Measurements from ENCODE around the gene MYMK. TPM values are rescaled to one million over a fixed set of nuclear protein-coding genes. Genes with fewer than 3 reads are reported as not detected.

MYMK gene
- total RNA-seq, 1 experiment from 2014 or later: not detected

DNA sequence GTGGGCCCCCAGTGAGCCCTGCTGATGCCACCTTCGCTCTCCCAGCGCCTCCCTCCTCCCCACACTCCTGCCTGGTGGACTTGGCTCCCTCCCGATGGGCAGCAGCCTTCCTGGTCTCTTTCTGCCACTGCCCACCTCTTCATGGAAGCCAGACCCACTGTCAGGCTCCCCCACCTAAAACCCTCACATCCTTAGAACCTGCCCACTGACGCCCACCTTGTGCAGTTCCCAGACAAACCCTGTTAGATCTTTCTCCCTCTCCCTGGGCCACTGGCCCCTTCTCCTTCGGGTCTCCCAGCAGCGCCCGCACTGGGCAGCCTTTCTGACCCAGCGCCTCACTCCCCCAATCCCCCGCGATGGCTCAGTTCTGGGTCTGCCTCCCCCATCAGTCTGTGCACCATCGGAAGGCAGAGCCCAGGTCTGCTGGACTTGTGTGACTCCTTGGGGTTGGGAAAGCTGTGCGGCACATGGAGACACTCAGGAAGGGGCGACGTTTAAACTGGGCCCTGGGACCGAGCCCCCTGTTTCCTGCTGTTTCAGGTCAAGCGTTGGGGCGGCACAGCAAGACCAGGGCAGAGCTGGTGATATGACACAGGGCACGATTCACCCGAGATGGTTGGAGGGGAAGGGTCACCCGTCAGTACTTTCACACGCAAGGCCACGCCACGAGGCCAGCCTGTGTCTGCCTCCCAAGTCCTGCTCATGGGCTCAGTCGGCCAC is 17.4 kb downstream of the MYMK start:
- POLR2A ChIA-PET: no interaction called here
- Histone ChIP-seq H3K4me3 (ENCODE audit: low read depth, low read length) (no peak overlapping the region), H3K4me1 (0 out of 2 replicates have a peak, but pooled peaks cover 3% of the 10 kb centered on the region)

GRCh38 chr9:133506653-133507038 is 18.1 kb downstream of the MYMK start:
- DNase-seq: no peak
- Mint-ChIP-seq H3K4me1 (ENCODE audit: low read depth, unreplicated experiment) (no peaks in the 10 kb centered on the region), H3K36me3 (ENCODE audit: insufficient read depth, unreplicated experiment) (no peaks in the 10 kb centered on the region), H3K27me3 (ENCODE audit: insufficient read depth, unreplicated experiment) (no peaks in the 10 kb centered on the region), H3K27ac (ENCODE audit: unreplicated experiment) (no peak overlapping the region), H3K9me3 (ENCODE audit: unreplicated experiment) (peaks cover 22% of the 10 kb centered on the region), H3K4me3 (ENCODE audit: unreplicated experiment) (no peak overlapping the region)
- intact Hi-C loops (cut with micrococcal nuclease; ENCODE audit: unreplicated experiment): no loop called here
- BruUV-seq (replicated peaks): no TSS peak
- Histone ChIP-seq H3K36me3 (ENCODE audit: control insufficient read depth, insufficient read depth, low read length) (no peaks in the 10 kb centered on the region), H3K9me3 (peaks cover 8% of the 10 kb centered on the region), H3K4me1 (0 out of 2 replicates have a peak, but pooled peaks cover 3% of the 10 kb centered on the region), H3K4me3 (ENCODE audit: low read depth, low read length) (no peak overlapping the region), H3K27me3 (replicated peaks; ENCODE audit: control insufficient read depth, insufficient read depth, low read length) (no peaks in the 10 kb centered on the region)
- POLR2A ChIA-PET: no interaction called here
- TF ChIP-seq, protein P1, sequence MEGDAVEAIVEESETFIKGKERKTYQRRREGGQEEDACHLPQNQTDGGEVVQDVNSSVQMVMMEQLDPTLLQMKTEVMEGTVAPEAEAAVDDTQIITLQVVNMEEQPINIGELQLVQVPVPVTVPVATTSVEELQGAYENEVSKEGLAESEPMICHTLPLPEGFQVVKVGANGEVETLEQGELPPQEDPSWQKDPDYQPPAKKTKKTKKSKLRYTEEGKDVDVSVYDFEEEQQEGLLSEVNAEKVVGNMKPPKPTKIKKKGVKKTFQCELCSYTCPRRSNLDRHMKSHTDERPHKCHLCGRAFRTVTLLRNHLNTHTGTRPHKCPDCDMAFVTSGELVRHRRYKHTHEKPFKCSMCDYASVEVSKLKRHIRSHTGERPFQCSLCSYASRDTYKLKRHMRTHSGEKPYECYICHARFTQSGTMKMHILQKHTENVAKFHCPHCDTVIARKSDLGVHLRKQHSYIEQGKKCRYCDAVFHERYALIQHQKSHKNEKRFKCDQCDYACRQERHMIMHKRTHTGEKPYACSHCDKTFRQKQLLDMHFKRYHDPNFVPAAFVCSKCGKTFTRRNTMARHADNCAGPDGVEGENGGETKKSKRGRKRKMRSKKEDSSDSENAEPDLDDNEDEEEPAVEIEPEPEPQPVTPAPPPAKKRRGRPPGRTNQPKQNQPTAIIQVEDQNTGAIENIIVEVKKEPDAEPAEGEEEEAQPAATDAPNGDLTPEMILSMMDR (IDR thresholded peaks at IDR 0.05; ENCODE audit: insufficient read depth in 1 of 2, low read depth in 1 of 2, low read length in 1 of 2, severe bottlenecking in 1 of 2, unreplicated experiment in 1 of 2): no peak
- CTCF ChIA-PET: no interaction called here

More for the DNA sequence above, 17.4 kb downstream of the MYMK start:
- Mint-ChIP-seq H3K36me3 (ENCODE audit: insufficient read depth, unreplicated experiment) (no peaks in the 10 kb centered on the region), H3K9me3 (ENCODE audit: unreplicated experiment) (peaks cover 14% of the 10 kb centered on the region), H3K4me1 (ENCODE audit: low read depth, unreplicated experiment) (no peaks in the 10 kb centered on the region), H3K27me3 (ENCODE audit: insufficient read depth, unreplicated experiment) (no peaks in the 10 kb centered on the region), H3K27ac (ENCODE audit: unreplicated experiment) (no peak overlapping the region), H3K4me3 (ENCODE audit: unreplicated experiment) (no peak overlapping the region)
- TF ChIP-seq, protein P1 (IDR thresholded peaks at IDR 0.05; ENCODE audit: insufficient read depth in 1 of 2, low read depth in 1 of 2, low read length in 1 of 2, severe bottlenecking in 1 of 2, unreplicated experiment in 1 of 2): no peak
- intact Hi-C loops (cut with micrococcal nuclease; ENCODE audit: unreplicated experiment): no loop called here
- DNase-seq: no peak
- Histone ChIP-seq H3K27me3 (replicated peaks; ENCODE audit: control insufficient read depth, insufficient read depth, low read length) (no peaks in the 10 kb centered on the region), H3K9me3 (peaks cover 5% of the 10 kb centered on the region), H3K36me3 (ENCODE audit: control insufficient read depth, insufficient read depth, low read length) (no peaks in the 10 kb centered on the region)
- CTCF ChIA-PET: no interaction called here
- BruUV-seq (replicated peaks): no TSS peak

GRCh38 chr9:133505901-133506652 is 18.7 kb downstream of the MYMK start:
- ChIA-PET POLR2A (interaction anchor here (0.5 kb wide), 1 partner anchor 80 kb away, joined by 3 read pairs; no protein-coding TSS in a partner anchor), CTCF (interaction anchor here (0.7 kb wide), 1 partner anchor 224 kb away, joined by 3 read pairs; no protein-coding TSS in a partner anchor)
- H3K4me1 Mint-ChIP-seq (ENCODE audit: low read depth, unreplicated experiment): no peaks in the 10 kb centered on the region
- H3K27me3 Mint-ChIP-seq (ENCODE audit: insufficient read depth, unreplicated experiment): no peaks in the 10 kb centered on the region
- H3K9me3 Mint-ChIP-seq (ENCODE audit: unreplicated experiment): peaks cover 27% of the 10 kb centered on the region
- peaks cover 8% of the 10 kb centered on the region for H3K9me3 ChIP-seq
- no peaks in the 10 kb centered on the region for H3K36me3 ChIP-seq (ENCODE audit: control insufficient read depth, insufficient read depth, low read length)
- no peak overlapping the region for H3K27ac Mint-ChIP-seq (ENCODE audit: unreplicated experiment)
- no peak for DNase-seq
- H3K27me3 ChIP-seq (replicated peaks; ENCODE audit: control insufficient read depth, insufficient read depth, low read length): no peaks in the 10 kb centered on the region
- H3K36me3 Mint-ChIP-seq (ENCODE audit: insufficient read depth, unreplicated experiment): no peaks in the 10 kb centered on the region
- BruUV-seq (replicated peaks): no TSS peak
- TF ChIP-seq, protein P1 (IDR thresholded peaks at IDR 0.05; ENCODE audit: insufficient read depth in 1 of 2, low read depth in 1 of 2, low read length in 1 of 2, severe bottlenecking in 1 of 2, unreplicated experiment in 1 of 2): no peak
- H3K4me3 Mint-ChIP-seq (ENCODE audit: unreplicated experiment): no peak overlapping the region
- H3K4me3 ChIP-seq (ENCODE audit: low read depth, low read length): no peak overlapping the region
- intact Hi-C loops (cut with micrococcal nuclease; ENCODE audit: unreplicated experiment): no loop called here
- H3K4me1 ChIP-seq: 0 out of 2 replicates have a peak, but pooled peaks cover 3% of the 10 kb centered on the region
